HG03025 (cell line): ENCODE measurements around the gene ENO3.

Experiments used
- ATAC-seq: cut with Tn5 transposase; IDR thresholded peaks from one replicate; pipeline ENCODE4 v1.9.1; 2021; ENCODE audit warnings: mild to moderate bottlenecking, moderate library complexity; ENCODE audit not compliant: unreplicated experiment, low FRiP score

ENO3 gene

DNA sequence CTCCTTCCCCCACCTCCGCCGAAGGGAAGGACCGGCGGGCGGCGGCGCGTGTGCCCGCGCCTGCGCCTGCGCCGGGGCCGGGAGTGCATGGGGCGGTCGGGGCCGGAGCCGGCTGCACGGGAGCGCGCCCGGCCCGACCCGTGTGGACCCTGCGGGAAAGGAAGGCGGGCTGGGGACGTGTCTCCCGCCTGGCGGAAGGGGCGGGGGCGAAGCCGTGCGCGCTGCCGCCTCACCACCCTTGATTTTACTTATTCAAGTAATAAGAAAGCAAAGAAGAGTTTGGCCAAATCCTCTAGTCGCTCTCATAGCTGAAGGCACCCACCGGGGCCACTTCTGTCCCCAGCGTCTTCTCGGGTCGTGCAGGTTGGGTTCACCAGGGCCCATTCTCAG is 2.0 kb upstream of the ENO3 start:
- ATAC-seq = peak; percentile 29

- ATAC-seq = peak; percentile 20
These were observed 1.4 kb upstream of the ENO3 start for GRCh38 chr17:4949321-4950074.

DNA sequence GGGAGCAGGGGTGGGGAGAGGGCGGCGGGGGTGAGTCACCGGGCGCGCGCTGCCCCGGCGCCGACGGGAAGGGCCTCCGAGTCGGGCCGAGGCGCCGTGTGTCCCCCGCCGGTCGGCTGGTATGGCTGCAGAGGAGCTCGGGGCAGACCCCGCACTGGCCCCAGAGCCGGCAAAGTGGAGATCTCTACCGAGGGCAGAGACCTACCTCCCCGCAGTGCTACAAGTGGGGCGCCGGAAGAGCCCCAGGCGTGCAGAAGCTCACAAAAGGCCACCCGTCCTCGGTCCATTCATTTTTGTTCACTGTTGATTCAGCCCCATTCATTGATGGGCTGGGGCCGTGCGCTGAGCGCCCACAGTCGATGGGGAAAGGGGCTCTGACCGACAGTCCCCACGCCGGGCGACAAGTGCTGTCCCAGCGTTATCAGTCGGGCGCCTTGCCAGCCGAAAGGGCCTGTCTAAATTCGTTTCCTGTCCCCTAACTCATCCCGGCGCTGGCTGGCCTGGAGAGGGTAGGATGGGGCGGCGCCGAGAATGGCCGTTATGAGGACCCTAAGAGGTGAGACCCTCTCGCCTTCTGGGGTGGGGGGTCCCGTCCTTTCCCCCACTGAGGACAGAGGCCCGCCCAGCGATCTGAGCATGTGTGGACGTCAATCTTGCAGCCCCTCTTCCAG is 709 bp upstream of the ENO3 start:
- peak; percentile 10 for ATAC-seq

DNA sequence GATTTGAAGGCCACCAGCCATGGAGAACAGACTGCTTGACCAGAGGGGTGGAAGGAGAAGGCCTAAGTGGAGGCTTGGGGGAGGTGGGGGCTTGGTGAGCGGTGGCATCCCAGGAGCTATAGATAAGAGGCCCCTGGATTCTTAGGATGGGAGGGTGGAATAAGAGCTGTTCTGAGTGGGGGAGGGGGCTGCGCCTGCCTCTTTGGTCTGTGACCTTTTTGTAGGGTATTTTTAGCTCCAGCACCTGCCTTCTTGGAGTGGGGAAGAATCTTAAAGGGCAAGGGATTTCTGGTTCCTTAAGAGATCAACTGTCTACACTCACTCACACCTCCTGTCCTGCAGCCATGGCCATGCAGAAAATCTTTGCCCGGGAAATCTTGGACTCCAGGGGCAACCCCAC is 567 bp downstream of the ENO3 start:
- no peak for ATAC-seq

GRCh38 chr17:4953451-4953961 is 2.6 kb downstream of the ENO3 start:
- ATAC-seq = no peak

- ATAC-seq = no peak
These were observed 4.2 kb downstream of the ENO3 start for GRCh38 chr17:4955091-4955490.

DNA sequence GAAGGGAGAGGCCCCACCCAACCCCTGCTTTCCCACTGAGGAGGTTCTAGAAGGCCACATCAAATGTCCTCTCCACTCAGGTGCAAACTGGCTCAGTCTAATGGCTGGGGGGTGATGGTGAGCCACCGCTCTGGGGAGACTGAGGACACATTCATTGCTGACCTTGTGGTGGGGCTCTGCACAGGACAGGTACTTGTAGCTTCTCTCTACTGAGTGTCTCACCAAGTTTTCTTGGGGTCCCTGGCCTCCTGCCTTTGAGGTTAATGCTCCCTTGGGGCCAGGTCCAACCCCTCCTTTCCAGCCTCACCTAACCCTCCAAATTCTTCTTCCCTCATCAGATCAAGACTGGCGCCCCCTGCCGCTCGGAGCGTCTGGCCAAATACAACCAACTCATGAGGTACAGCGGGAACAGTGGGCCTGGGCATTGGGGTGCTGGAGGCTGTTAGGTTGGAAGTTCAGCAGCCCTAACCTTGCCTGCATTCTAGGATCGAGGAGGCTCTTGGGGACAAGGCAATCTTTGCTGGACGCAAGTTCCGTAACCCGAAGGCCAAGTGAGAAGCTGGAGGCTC is 5.7 kb downstream of the ENO3 start:
- no peak for ATAC-seq

GRCh38 chr17:4958102-4958501 is 7.2 kb downstream of the ENO3 start:
- no peak for ATAC-seq

GRCh38 chr17:4959261-4959965 is 8.5 kb downstream of the ENO3 start:
- ATAC-seq = no peak

GRCh38 chr17:4960279-4960922 is 9.5 kb downstream of the ENO3 start:
- ATAC-seq = no peak

GRCh38 chr17:4965311-4965986 is 14.5 kb downstream of the ENO3 start:
- ATAC-seq = no peak

DNA sequence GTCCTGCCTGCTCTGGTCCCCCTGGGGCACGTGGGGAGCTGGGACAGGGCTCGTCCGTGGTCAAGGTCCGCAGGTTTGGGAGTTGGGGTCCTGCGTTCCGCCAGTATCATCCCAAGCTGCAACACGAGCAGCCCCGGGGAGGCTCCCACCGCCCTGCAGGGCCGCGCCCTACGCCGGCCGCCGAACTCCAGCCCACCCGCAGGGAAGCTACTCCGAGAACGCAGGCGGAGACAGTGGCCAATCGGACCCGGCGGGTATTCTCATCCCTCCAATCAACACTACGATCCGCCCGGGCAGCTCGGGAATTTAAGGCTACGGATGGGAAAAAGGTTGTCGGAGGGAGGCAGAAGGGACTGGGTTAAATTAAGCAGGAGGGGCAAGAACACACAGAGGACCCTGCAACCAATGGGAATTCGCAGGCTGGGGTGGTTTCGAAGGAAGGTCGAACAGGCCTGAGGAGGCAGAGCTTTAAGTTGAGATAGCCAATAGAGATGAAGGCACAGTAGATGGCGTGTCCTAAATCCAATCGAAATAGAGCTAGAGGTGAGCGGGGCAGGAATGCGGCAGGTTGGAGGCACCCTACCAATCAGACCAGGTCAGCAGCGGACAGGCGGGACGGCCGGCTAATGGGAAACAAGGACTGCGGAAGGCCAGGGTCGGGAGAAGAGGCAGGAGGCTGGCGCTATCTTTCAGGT is 16.1 kb downstream of the ENO3 start:
- peak; percentile 71 for ATAC-seq

DNA sequence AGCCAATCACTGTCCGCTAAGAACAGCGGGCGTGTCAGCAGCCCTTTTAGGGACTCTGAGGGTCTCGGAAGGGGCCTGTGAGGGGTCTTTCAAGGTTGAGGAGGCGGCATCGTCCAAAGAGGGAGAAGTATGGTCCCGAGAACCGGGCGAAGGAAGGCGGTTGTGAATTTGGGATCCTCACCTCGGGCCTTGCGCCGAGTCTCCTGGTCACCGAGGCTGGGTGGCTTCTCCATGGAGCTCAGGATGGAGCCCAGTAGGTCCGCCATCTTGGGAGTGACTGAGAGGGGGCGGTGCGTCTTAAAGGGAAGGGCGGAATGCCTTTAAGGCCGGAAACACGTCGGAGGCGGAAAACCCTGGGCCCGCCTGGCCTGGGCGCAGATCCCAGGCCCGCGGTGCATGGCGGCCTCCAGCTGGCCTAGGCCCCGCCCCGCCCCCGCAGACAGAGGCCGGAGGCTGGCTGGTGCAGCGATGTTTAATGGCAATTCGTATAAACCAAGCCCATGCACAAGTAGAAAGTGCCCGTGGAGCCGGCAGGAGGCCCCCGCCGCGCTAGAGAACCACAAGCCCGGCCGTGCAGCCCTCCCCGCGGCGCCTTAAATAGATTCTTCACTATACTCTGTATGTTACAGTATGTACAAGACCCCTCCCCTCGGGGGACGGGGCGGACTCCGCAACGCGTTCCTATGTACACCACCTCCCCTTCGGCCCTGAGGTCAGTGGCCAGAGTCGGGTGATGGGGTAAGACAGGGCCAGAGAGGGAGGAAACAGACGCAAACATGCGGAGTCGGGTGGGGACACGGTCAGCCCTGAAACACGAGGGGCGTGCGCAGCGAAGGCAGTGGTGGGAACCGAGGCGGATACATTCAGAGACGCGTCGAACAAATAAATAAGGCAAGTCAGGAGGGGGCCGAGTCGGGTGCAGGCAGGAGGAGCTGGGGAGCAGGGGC is 16.9 kb downstream of the ENO3 start, which contains the start of gene SPAG7:
Gene SPAG7, minus strand, starts transcription at position 279 of the 947 bp plus-strand sequence. Its CDS starts 13 bp downstream, at position 266.
- ATAC-seq = peak; percentile 43

DNA sequence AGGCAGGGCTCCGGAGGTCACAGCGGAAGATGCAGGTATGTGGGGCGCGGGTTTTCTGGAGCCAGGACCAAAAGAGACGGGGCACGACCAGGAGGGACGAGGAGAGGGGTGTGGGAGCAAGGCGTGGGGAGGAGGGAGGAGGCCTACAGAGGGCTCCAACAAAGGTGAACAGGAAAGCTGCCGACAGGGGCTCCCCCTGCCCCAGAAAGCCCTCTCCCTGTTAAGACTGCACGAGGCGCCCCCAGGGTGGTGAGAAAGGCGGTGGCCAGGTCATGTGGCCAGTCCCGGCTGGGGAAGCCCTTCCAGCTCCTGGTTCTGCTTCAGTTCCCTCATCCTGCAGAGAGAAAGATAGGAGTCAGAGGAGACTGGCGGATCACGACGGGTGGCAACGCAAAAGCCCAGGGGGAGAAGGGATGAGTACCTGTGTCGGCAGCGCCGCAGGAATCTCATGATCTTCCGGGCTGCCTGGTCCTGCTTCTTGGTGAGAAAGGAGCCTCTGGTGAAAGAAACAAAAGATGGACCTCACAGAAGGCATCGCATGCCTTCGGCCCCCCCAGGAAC is 17.6 kb downstream of the ENO3 start:
- no peak for ATAC-seq

- ATAC-seq = no peak
These were observed 18.2 kb downstream of the ENO3 start for GRCh38 chr17:4969047-4969550.

DNA sequence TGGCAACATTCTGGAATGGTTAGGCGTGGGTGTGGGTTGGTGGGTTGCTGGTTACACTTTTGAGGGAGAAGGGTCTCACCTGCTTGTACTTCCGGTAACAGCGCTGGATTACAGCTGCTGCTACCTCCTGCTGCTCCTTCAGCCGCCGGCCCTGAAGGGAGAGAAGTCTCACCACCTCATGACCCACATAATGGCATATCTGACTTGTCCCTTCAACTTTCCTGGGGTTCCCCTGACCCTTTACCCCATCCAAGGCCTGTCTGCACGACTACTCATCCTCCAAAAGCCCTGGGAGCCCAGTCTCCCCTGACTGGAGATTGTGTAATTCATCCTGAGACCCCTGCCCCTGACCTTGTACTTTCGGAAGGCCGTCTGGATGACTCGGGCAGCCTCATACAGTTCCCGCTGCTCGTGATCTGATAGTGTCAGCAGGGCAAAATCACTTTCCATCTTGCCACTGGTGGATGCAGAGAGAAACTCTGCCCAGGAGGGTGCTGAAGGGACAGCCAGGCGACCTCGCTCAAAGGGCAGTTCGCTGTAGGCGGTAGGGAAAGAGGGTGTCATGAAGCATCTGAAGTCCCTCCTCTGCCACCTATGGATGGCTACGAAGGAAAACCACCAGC is 18.7 kb downstream of the ENO3 start:
- no peak for ATAC-seq

- ATAC-seq = no peak
These were observed 19.4 kb downstream of the ENO3 start for GRCh38 chr17:4970273-4970672.
